ENCODE measurements around the gene SLC25A27.

GRCh38 chr6:46637145-46637544 is 15.6 kb upstream of the SLC25A27 start:
- TF ChIP-seq CTCF (IDR thresholded peaks at IDR 0.05 in 2 of 3, conservative IDR thresholded peaks at IDR 0.05 in 1 of 3; ENCODE audit: borderline replicate concordance in 1 of 3, insufficient read depth in 1 of 3, low read depth in 2 of 3, low read length in 2 of 3): no peak
- TF ChIP-seq POLR2A (IDR thresholded peaks at IDR 0.05; ENCODE audit: borderline replicate concordance, extremely low read depth, insufficient read depth, insufficient read length): no peak
- TF ChIP-seq, protein P1, sequence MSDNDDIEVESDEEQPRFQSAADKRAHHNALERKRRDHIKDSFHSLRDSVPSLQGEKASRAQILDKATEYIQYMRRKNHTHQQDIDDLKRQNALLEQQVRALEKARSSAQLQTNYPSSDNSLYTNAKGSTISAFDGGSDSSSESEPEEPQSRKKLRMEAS (IDR thresholded peaks at IDR 0.05): no peak
- no peak for TF ChIP-seq EZH2 (IDR thresholded peaks at IDR 0.05)
- no peak for TF ChIP-seq CEBPB (IDR thresholded peaks at IDR 0.05; ENCODE audit: low read depth)
- no peak for TF ChIP-seq SP1 (IDR thresholded peaks at IDR 0.05; ENCODE audit: low read depth)
- TF ChIP-seq SIN3A (IDR thresholded peaks at IDR 0.05; ENCODE audit: low read depth): no peak
- no peak for TF ChIP-seq EGR1 (IDR thresholded peaks at IDR 0.05; ENCODE audit: low read depth)
- TF ChIP-seq ZNF274 (IDR thresholded peaks at IDR 0.05; ENCODE audit: low read depth, low read length): no peak
- TF ChIP-seq POLR2AphosphoS5 (IDR thresholded peaks at IDR 0.05; ENCODE audit: low read depth, low read length): no peak
- no peak for TF ChIP-seq YY1 (IDR thresholded peaks at IDR 0.05; ENCODE audit: extremely low read depth, insufficient replicate concordance, low read depth, low read length)
- no peak for TF ChIP-seq ZBTB33 (IDR thresholded peaks at IDR 0.05; ENCODE audit: extremely low read depth, insufficient replicate concordance, low read length)

Data from HCT116 (cell line).